Liver (tissue), 3 donors: ENCODE results near the gene GREB1L.

ENCODE experiments used
- ATF3 ChIP-seq: IDR thresholded peaks from 2 replicates; pipeline ENCODE4 v1.6.1; 2016; ENCODE audit warnings: antibody characterized with exemption
- CTCF ChIP-seq: fragments of 150-350 bp; IDR thresholded peaks from 2 replicates; pipeline ENCODE4 v1.5.1; 2017; ENCODE audit warnings: improper control_type of control experiment, low read depth, low read length; ENCODE audit not compliant: missing input control
- GABPA ChIP-seq, 2 donors: IDR thresholded peaks in 1 of 2; conservative IDR thresholded peaks in 1 of 2; 2 replicates each; pipeline ENCODE4 v1.6.1; 2016; ENCODE audit warnings: antibody characterized with exemption in 2 of 2, mild to moderate bottlenecking in 1 of 2, moderate library complexity in 1 of 2
- SP1 ChIP-seq: IDR thresholded peaks from 2 replicates; pipeline ENCODE4 v1.6.1; 2018; ENCODE audit warnings: antibody characterized with exemption, mild to moderate bottlenecking
- donor health status: healthy.
- donor health status: healthy.

- TF ChIP-seq CTCF (no peak), SP1 (no peak), GABPA (IDR thresholded peaks at IDR 0.05 in 1 of 2, conservative IDR thresholded peaks at IDR 0.05 in 1 of 2) (no peak), ATF3 (no peak)
These were observed 120.8 kb downstream of the GREB1L start for GRCh38 chr18:21362831-21363230.
